Measurements from ENCODE around the gene SASH1.

DNA sequence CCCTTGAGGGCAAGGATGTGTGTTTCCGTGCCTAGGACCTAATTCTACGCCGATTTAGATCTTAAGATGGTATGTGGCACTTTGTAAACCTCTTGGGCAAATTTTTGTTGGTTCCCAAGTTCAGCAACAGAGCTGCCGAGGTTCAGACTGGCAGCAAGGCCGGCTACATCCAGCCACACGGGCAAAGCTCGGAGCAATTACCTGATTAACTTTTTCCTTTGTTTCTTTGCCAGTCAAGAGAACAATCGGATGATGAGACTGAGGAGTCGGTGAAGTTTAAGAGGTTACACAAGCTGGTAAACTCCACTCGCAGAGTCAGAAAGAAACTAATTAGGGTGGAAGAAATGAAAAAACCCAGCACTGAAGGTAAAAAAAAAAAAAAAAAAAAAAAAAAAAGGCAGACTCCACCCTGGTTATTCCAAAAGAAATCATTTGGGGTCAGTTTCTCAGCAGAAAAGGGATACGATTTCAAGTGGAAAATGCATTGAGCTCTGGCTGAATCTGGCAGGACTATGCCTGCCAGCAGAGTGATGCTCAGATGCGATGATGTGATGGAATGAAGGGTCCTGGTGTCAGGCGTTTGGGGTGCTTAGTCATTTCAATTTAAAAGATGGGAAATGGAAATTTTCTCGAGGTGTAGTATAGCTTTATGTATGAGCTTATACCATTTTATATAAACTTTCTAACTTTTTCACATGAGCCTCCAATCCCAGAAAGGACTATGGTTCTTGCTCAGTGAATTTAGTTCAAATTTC lies 171.6 kb downstream of the SASH1 start:
- TF ChIP-seq POLR2A (IDR thresholded peaks at IDR 0.05): no peak
- TF ChIP-seq, protein P1, sequence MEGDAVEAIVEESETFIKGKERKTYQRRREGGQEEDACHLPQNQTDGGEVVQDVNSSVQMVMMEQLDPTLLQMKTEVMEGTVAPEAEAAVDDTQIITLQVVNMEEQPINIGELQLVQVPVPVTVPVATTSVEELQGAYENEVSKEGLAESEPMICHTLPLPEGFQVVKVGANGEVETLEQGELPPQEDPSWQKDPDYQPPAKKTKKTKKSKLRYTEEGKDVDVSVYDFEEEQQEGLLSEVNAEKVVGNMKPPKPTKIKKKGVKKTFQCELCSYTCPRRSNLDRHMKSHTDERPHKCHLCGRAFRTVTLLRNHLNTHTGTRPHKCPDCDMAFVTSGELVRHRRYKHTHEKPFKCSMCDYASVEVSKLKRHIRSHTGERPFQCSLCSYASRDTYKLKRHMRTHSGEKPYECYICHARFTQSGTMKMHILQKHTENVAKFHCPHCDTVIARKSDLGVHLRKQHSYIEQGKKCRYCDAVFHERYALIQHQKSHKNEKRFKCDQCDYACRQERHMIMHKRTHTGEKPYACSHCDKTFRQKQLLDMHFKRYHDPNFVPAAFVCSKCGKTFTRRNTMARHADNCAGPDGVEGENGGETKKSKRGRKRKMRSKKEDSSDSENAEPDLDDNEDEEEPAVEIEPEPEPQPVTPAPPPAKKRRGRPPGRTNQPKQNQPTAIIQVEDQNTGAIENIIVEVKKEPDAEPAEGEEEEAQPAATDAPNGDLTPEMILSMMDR (IDR thresholded peaks at IDR 0.05): no peak

All from heart left ventricle (tissue), 13 donors.